Measurements from ENCODE around the gene RFNG. TPM values are rescaled to one million over a fixed set of nuclear protein-coding genes. Genes with fewer than 3 reads are reported as not detected.

The RFNG gene
- total and polyA plus RNA-seq, 2 of the 13 experiments (the other 11 are each of a cell fraction or from before 2014, with no cell fraction given): 61.4 to 64.0 TPM

GRCh38 chr17:82064433-82065192 lies 13.0 kb upstream of the RFNG start (continued):
- peak; percentile 79 for TF ChIP-seq PHF8 (CRISPR knock-in tag; IDR thresholded peaks at IDR 0.05)
- no peak for TF ChIP-seq POLR2AphosphoS5 (IDR thresholded peaks at IDR 0.05; ENCODE audit: low read depth, low read length)
- no peak for TF ChIP-seq PRDM4 (CRISPR knock-in tag; IDR thresholded peaks at IDR 0.05; ENCODE audit: borderline replicate concordance)
- TF ChIP-seq REPIN1 (CRISPR knock-in tag; IDR thresholded peaks at IDR 0.05; ENCODE audit: borderline replicate concordance, low read depth): 0 out of 2 replicates have a peak, but pooled peaks have one; percentile 22
- TF ChIP-seq KAT7 (CRISPR knock-in tag; IDR thresholded peaks at IDR 0.05; ENCODE audit: borderline replicate concordance): no peak
- no peak for TF ChIP-seq ZNF382 (CRISPR knock-in tag; IDR thresholded peaks at IDR 0.05; ENCODE audit: borderline replicate concordance)
- no peak for TF ChIP-seq AHDC1 (CRISPR knock-in tag; IDR thresholded peaks at IDR 0.05; ENCODE audit: borderline replicate concordance)
- no peak for TF ChIP-seq ZBTB8A (CRISPR knock-in tag; IDR thresholded peaks at IDR 0.05; ENCODE audit: borderline replicate concordance, low read depth)
- TF ChIP-seq ARID2 (CRISPR knock-in tag; IDR thresholded peaks at IDR 0.05; ENCODE audit: borderline replicate concordance): no peak
- no peak for TF ChIP-seq SAFB2 (CRISPR knock-in tag; IDR thresholded peaks at IDR 0.05; ENCODE audit: borderline replicate concordance, low read depth)
- TF ChIP-seq NFIC (IDR thresholded peaks at IDR 0.05; ENCODE audit: low read length): no peak
- TF ChIP-seq ZNF124 (CRISPR knock-in tag; IDR thresholded peaks at IDR 0.05): no peak
- 0 out of 2 replicates have a peak, but pooled peaks have one; percentile 43 for TF ChIP-seq ZNF737 (CRISPR knock-in tag; IDR thresholded peaks at IDR 0.05; ENCODE audit: borderline replicate concordance)
- TF ChIP-seq, protein P1, sequence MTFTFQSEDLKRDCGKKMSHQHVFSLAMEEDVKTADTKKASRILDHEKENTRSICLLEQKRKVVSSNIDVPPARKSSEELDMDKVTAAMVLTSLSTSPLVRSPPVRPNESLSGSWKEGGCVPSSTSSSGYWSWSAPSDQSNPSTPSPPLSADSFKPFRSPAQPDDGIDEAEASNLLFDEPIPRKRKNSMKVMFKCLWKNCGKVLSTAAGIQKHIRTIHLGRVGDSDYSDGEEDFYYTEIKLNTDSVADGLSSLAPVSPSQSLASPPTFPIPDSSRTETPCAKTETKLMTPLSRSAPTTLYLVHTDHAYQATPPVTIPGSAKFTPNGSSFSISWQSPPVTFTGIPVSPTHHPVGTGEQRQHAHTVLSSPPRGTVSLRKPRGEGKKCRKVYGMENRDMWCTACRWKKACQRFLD (CRISPR knock-in tag; IDR thresholded peaks at IDR 0.05; ENCODE audit: borderline replicate concordance): 0 out of 2 replicates have a peak, but pooled peaks have one; percentile 42
- TF ChIP-seq PCBP2 (optimal IDR thresholded peaks at IDR 0.05; ENCODE audit: low read depth, low read length, poor library complexity, severe bottlenecking): no peak
- TF ChIP-seq KLF16 (CRISPR knock-in tag; IDR thresholded peaks at IDR 0.05): no peak
- TF ChIP-seq, protein P2, sequence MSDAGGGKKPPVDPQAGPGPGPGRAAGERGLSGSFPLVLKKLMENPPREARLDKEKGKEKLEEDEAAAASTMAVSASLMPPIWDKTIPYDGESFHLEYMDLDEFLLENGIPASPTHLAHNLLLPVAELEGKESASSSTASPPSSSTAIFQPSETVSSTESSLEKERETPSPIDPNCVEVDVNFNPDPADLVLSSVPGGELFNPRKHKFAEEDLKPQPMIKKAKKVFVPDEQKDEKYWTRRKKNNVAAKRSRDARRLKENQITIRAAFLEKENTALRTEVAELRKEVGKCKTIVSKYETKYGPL (CRISPR knock-in tag; IDR thresholded peaks at IDR 0.05): no peak
- no peak for TF ChIP-seq ZNF253 (CRISPR knock-in tag; IDR thresholded peaks at IDR 0.05; ENCODE audit: borderline replicate concordance)
- no peak for TF ChIP-seq DNMT3B (CRISPR knock-in tag; conservative IDR thresholded peaks at IDR 0.05)
